Neuronal stem cell (in vitro differentiated cells): ENCODE data around the gene ZNF497.
A peak's percentile ranks its signal among the peaks of the same experiment; 100 is the strongest.

Experiments
- DNase-seq: peaks from one replicate; pipeline ENCODE4 v3.0.0-alpha.2; 2013; ENCODE audit warnings: low spot score
- H2AFZ ChIP-seq: one replicate; pipeline ENCODE4 v1.6.1; 2013; ENCODE audit warnings: mild to moderate bottlenecking, low read length, inconsistent platforms
- H2AK5ac ChIP-seq: 2 replicates; pipeline ENCODE4 v1.6.1; 2013; ENCODE audit warnings: low read depth, mild to moderate bottlenecking, inconsistent platforms, low read length, moderate library complexity, mixed read lengths
- H2BK120ac ChIP-seq: 2 replicates; pipeline ENCODE4 v1.6.1; 2013; ENCODE audit warnings: low read depth, mild to moderate bottlenecking, inconsistent platforms, low read length, moderate library complexity, mixed read lengths
- H2BK12ac ChIP-seq: one replicate; pipeline ENCODE4 v1.6.1; 2013; ENCODE audit warnings: low read length, inconsistent platforms
- H2BK15ac ChIP-seq: 2 replicates; pipeline ENCODE4 v1.6.1; 2013; ENCODE audit warnings: mild to moderate bottlenecking, low read length, inconsistent platforms, mixed read lengths
- H2BK5ac ChIP-seq: one replicate; pipeline ENCODE4 v1.6.1; 2013; ENCODE audit warnings: inconsistent platforms, mild to moderate bottlenecking, low read length, moderate library complexity
- H3K14ac ChIP-seq: one replicate; pipeline ENCODE4 v1.6.1; 2013; ENCODE audit warnings: low read length, inconsistent platforms
- H3K18ac ChIP-seq: 2 replicates; pipeline ENCODE4 v1.6.1; 2013; ENCODE audit warnings: low read length, inconsistent platforms
- H3K23ac ChIP-seq: 2 replicates; pipeline ENCODE4 v1.6.1; 2013; ENCODE audit warnings: low read depth, mild to moderate bottlenecking, mixed read lengths, low read length, inconsistent platforms; ENCODE audit not compliant: poor library complexity
- H3K27ac ChIP-seq: replicated peaks from 3 replicates; pipeline ENCODE4 v1.5.1; 2013; ENCODE audit warnings: low read length, inconsistent platforms
- H3K27me3 ChIP-seq, 3 experiments: 2 replicates each; pipeline ENCODE4 v1.6.1; 2013; ENCODE audit warnings: low read length in 3 of 3, mild to moderate bottlenecking in 2 of 3, inconsistent platforms in 1 of 3, low read depth in 1 of 3, mixed read lengths in 1 of 3, moderate library complexity in 1 of 3; ENCODE audit not compliant: control insufficient read depth in 3 of 3, insufficient read depth in 3 of 3
- H3K36me3 ChIP-seq, 2 donors: replicated peaks in 1 of 2; 2 replicates each; pipeline ENCODE4 v1.6.1; 2013; ENCODE audit warnings: low read length in 2 of 2; ENCODE audit not compliant: control insufficient read depth in 2 of 2, insufficient read depth in 2 of 2
- H3K4ac ChIP-seq: 2 replicates; pipeline ENCODE4 v1.6.1; 2013; ENCODE audit warnings: inconsistent platforms, mild to moderate bottlenecking, low read length, moderate library complexity
- H3K4me1 ChIP-seq, 2 donors: 1 replicate in 1 of 2; 2 replicates in 1 of 2; pipeline ENCODE4 v1.6.1; 2013; ENCODE audit warnings: low read length in 2 of 2, low read depth in 1 of 2; ENCODE audit not compliant: control insufficient read depth in 2 of 2, insufficient read depth in 1 of 2
- H3K4me2 ChIP-seq: one replicate; pipeline ENCODE4 v1.6.1; 2013; ENCODE audit warnings: mild to moderate bottlenecking, low read length, inconsistent platforms; ENCODE audit not compliant: insufficient read depth, poor library complexity, severe bottlenecking
- H3K4me3 ChIP-seq, 2 donors: 2 replicates each; pipeline ENCODE4 v1.5.1; 2013; ENCODE audit warnings: low read length in 2 of 2, mild to moderate bottlenecking in 2 of 2, inconsistent platforms in 1 of 2, moderate library complexity in 1 of 2
- H3K79me1 ChIP-seq: one replicate; pipeline ENCODE4 v1.6.1; 2013; ENCODE audit warnings: low read depth, mild to moderate bottlenecking, inconsistent platforms, low read length, moderate library complexity
- H3K9ac ChIP-seq: one replicate; pipeline ENCODE4 v1.6.1; 2013; ENCODE audit warnings: mild to moderate bottlenecking, low read depth, low read length, inconsistent platforms; ENCODE audit not compliant: poor library complexity
- H3K9me3 ChIP-seq, 2 donors: replicated peaks in 1 of 2; 2 replicates each; pipeline versions ENCODE3 to v1.6.1; 2013; ENCODE audit warnings: low read length in 2 of 2, mild to moderate bottlenecking in 2 of 2, inconsistent platforms in 1 of 2, low read depth in 1 of 2, mixed read lengths in 1 of 2, moderate library complexity in 1 of 2; ENCODE audit not compliant: control insufficient read depth in 2 of 2, insufficient read depth in 1 of 2
- H4K8ac ChIP-seq: one replicate; pipeline ENCODE4 v1.6.1; 2013; ENCODE audit warnings: low read depth, mild to moderate bottlenecking, inconsistent platforms, low read length, moderate library complexity
- H4K91ac ChIP-seq: one replicate; pipeline ENCODE4 v1.6.1; 2013; ENCODE audit warnings: low read length, low read depth, mild to moderate bottlenecking, inconsistent platforms; ENCODE audit not compliant: poor library complexity
- WGBS, 2 donors: extraction: QIAGEN DNeasy Blood & Tissue Kit; methylation state at CpG; one replicate each; pipeline ENCODE4 v1.1.7; 2013; ENCODE audit warnings: missing lambda C conversion rate in 2 of 2, mixed read lengths in 1 of 2; ENCODE audit not compliant: insufficient read length in 2 of 2, insufficient replicate concordance in 1 of 2; ENCODE audit errors: extremely low coverage in 2 of 2; 5-methylcytosine and 5-hydroxymethylcytosine counted together

The ZNF497 gene

GRCh38 chr19:58399903-58400302 is 37.4 kb upstream of the ZNF497 start:
- H2BK120ac ChIP-seq = no peak overlapping the region
- WGBS, 2 donors = no CpG with 5 or more reads among the region's 3 CpGs
- peak overlapping the region in 1 of 2 donors; percentile 66 for H3K4me3 ChIP-seq
- H4K8ac ChIP-seq = no peak overlapping the region
- H3K27me3 ChIP-seq = peaks cover 0 to 22% (median 7%) of the 10 kb centered on the region in 3 experiments
- H2BK12ac ChIP-seq = no peak overlapping the region
- peaks cover 8% of the 10 kb centered on the region for H3K79me1 ChIP-seq
- peaks cover 3 to 19% of the 10 kb centered on the region in 2 donors for H3K9me3 ChIP-seq
- peak overlapping the region; percentile 100 for H2AK5ac ChIP-seq
- no peak overlapping the region for H3K14ac ChIP-seq
- H3K4ac ChIP-seq = no peak overlapping the region
- no peak overlapping the region for H2AFZ ChIP-seq
- no peak overlapping the region for H3K27ac ChIP-seq
- no peak overlapping the region for H4K91ac ChIP-seq
- peaks cover 5 to 23% of the 10 kb centered on the region in 2 donors for H3K36me3 ChIP-seq
- no peak overlapping the region for H3K4me2 ChIP-seq
- no peak overlapping the region for H3K9ac ChIP-seq
- H3K4me1 ChIP-seq = peaks cover 7 to 17% of the 10 kb centered on the region in 2 donors
- no peak overlapping the region for H3K23ac ChIP-seq
- peak overlapping the region; percentile 78 for H2BK5ac ChIP-seq
- H2BK15ac ChIP-seq = peak overlapping the region; percentile 95
- no peak for DNase-seq
- H3K18ac ChIP-seq = no peak overlapping the region

- no peak overlapping the region for H2BK12ac ChIP-seq
- H3K36me3 ChIP-seq = peaks cover 14 to 36% of the 10 kb centered on the region in 2 donors
- no peak overlapping the region for H2AFZ ChIP-seq
- H3K4me1 ChIP-seq = peaks cover 7 to 17% of the 10 kb centered on the region in 2 donors
- no peak overlapping the region for H2BK15ac ChIP-seq
- no peak overlapping the region for H3K18ac ChIP-seq
- DNase-seq = no peak
- no CpG with 5 or more reads among the region's 6 CpGs for WGBS, 2 donors
- H2AK5ac ChIP-seq = no peak overlapping the region
- H3K23ac ChIP-seq = no peak overlapping the region
- no peak overlapping the region for H3K9ac ChIP-seq
- H4K91ac ChIP-seq = no peak overlapping the region
- H2BK5ac ChIP-seq = no peak overlapping the region
- no peak overlapping the region for H3K27ac ChIP-seq
- H2BK120ac ChIP-seq = no peak overlapping the region
- H3K9me3 ChIP-seq = peaks cover 3 to 14% of the 10 kb centered on the region in 2 donors
- no peak overlapping the region for H3K14ac ChIP-seq
- H4K8ac ChIP-seq = no peak overlapping the region
- no peak overlapping the region for H3K4me3 ChIP-seq
- H3K27me3 ChIP-seq = peaks cover 0 to 22% (median 7%) of the 10 kb centered on the region in 3 experiments
- H3K4ac ChIP-seq = no peak overlapping the region
- no peak overlapping the region for H3K4me2 ChIP-seq
- H3K79me1 ChIP-seq = peaks cover 8% of the 10 kb centered on the region
Observed at GRCh38 chr19:58398545-58398944, 36.0 kb upstream of the ZNF497 start.

- peaks cover 19 to 37% of the 10 kb centered on the region in 2 donors for H3K36me3 ChIP-seq
- no peak overlapping the region for H3K4ac ChIP-seq
- no peak overlapping the region for H2AFZ ChIP-seq
- H3K27ac ChIP-seq = no peak overlapping the region
- H3K9ac ChIP-seq = no peak overlapping the region
- no CpG with 5 or more reads among the region's 4 CpGs for WGBS, 2 donors
- H3K18ac ChIP-seq = no peak overlapping the region
- H3K4me1 ChIP-seq = peaks cover 7 to 17% of the 10 kb centered on the region in 2 donors
- no peak overlapping the region for H4K8ac ChIP-seq
- no peak overlapping the region for H2BK5ac ChIP-seq
- H3K27me3 ChIP-seq = peaks cover 0 to 22% (median 7%) of the 10 kb centered on the region in 3 experiments
- peak overlapping the region; percentile 96 for H2AK5ac ChIP-seq
- no peak overlapping the region for H2BK15ac ChIP-seq
- H4K91ac ChIP-seq = no peak overlapping the region
- no peak overlapping the region for H2BK12ac ChIP-seq
- peaks cover 8% of the 10 kb centered on the region for H3K79me1 ChIP-seq
- H3K14ac ChIP-seq = no peak overlapping the region
- peaks cover 3 to 11% of the 10 kb centered on the region in 2 donors for H3K9me3 ChIP-seq
- no peak overlapping the region for H3K4me2 ChIP-seq
- no peak overlapping the region for H2BK120ac ChIP-seq
- H3K23ac ChIP-seq = no peak overlapping the region
- DNase-seq = no peak
- no peak overlapping the region for H3K4me3 ChIP-seq
Observed at GRCh38 chr19:58398087-58398486, 35.5 kb upstream of the ZNF497 start.

- peaks cover 0 to 22% (median 7%) of the 10 kb centered on the region in 3 experiments for H3K27me3 ChIP-seq
- H3K9ac ChIP-seq = no peak overlapping the region
- no peak overlapping the region for H2BK12ac ChIP-seq
- no peak overlapping the region for H2AFZ ChIP-seq
- H3K4me2 ChIP-seq = no peak overlapping the region
- peak overlapping the region; percentile 96 for H2AK5ac ChIP-seq
- peak overlapping the region; percentile 49 for H2BK15ac ChIP-seq
- no peak overlapping the region for H2BK5ac ChIP-seq
- no peak overlapping the region for H3K4me3 ChIP-seq
- no peak overlapping the region for H3K27ac ChIP-seq
- H2BK120ac ChIP-seq = no peak overlapping the region
- peaks cover 22 to 37% of the 10 kb centered on the region in 2 donors for H3K36me3 ChIP-seq
- H4K91ac ChIP-seq = no peak overlapping the region
- H3K79me1 ChIP-seq = peaks cover 11% of the 10 kb centered on the region
- H3K4ac ChIP-seq = no peak overlapping the region
- H3K9me3 ChIP-seq = peaks cover 1 to 6% of the 10 kb centered on the region in 2 donors
- H3K14ac ChIP-seq = no peak overlapping the region
- H3K23ac ChIP-seq = no peak overlapping the region
- DNase-seq = no peak
- WGBS, 2 donors = no CpG with 5 or more reads among the region's 7 CpGs
- H3K4me1 ChIP-seq = peaks cover 7 to 17% of the 10 kb centered on the region in 2 donors
- H3K18ac ChIP-seq = peak overlapping the region; percentile 57
- no peak overlapping the region for H4K8ac ChIP-seq
Observed at GRCh38 chr19:58397533-58398037, 35.0 kb upstream of the ZNF497 start.
